HG02763 (cell line): ENCODE data around the gene CPA2.
"Not testable (repeated sequence)": the region's sequence is repeated elsewhere in the genome, so short reads cannot be mapped to it uniquely, and the experiment has no call there.

Source experiments
- ATAC-seq: cut with Tn5 transposase; IDR thresholded peaks from one replicate; pipeline ENCODE4 v1.9.1; 2021; ENCODE audit warnings: mild to moderate bottlenecking, moderate library complexity; ENCODE audit not compliant: unreplicated experiment

CPA2 gene

DNA sequence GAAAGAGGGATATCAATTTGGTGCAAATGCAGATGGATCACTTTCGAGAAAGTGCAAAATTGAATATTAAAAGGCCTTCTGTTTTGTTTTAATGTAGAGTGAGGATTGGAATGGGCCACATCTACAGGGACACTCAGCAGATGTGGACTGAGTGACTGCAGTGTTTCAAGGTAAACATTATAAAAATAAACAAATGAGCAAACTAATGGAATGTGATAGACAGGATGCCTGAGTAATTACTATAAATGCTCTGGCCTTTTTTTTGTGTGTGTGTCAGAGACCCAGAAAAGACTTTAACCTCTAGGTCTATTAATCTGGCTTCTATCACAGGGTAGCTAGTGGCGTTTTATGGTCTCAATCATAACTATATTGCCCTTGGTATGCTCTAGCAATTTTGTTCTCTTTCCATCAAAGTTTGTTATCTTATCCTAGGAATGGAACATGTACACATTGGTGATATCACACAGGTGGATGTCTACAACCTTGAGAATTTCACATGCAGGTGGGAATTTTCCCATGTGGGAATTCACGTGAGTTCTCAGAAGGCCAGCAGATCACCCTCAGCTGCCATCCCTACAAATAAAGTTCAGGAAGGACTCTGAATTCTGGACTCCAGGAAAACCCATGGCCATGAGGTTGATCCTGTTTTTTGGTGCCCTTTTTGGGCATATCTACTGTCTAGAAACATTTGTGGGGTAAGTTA is at the start of gene CPA2:
CPA2 (plus strand) TSS at position 606 of the 703 bp plus-strand sequence; CDS start at position 625, 19 bp downstream.
- no peak for ATAC-seq

DNA sequence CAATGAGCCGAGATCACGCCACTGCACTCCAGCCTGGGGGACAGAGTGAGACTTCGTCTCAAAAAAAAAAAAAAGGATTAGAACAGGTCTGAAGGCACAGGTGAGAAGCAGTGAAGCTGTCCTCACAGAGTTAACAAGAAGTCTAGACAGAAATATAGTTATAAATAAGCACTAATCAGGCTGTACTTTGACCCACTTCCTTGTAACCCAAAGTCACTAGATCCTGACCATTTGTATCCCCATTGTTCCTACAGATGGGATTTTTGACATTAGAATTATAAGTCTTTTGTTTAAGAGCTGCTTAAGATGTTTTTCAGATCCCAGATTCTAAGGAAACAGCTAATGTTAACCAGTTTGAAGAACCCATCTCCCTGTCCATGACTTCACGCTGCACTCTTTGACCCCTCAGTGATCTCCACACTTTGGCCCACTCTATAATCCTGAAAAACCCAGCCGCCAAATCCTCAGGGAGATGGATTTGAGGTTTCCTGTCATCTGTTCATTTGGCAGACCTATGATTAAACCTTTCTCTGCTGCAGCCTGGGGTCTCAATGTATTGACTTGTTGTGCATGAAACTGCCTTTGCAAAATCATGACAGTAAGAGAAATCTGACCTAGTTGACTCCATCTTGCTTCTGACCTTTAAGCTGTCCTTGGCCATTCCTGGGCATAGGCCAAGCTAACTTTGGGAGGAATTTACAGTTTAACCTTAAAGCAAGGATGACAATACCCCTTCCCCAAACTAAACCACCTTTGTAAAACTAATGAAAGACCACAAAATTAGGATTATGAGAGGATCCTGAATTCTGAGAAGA is 47.6 kb upstream of the CPA2 start:
- no peak for ATAC-seq

DNA sequence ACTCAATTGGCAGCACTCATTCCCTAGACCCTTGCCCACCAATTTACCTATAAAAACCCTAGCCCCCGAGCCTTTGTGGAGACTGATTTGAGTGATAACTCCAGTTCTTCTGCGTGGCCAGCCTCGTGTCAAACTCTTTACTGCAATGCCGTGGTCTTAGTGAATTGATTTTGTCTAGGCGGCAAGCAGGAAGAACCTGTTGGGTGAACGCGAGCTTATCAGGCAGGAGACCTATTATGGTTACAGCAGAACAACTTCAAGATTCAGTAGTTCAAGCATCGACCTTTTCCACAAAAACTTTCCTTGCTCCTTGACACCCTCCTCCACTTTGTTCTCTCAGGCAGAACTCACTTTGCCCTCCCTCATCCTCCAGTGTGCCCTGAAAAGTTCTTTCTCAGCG is 46.8 kb upstream of the CPA2 start:
- no peak for ATAC-seq

DNA sequence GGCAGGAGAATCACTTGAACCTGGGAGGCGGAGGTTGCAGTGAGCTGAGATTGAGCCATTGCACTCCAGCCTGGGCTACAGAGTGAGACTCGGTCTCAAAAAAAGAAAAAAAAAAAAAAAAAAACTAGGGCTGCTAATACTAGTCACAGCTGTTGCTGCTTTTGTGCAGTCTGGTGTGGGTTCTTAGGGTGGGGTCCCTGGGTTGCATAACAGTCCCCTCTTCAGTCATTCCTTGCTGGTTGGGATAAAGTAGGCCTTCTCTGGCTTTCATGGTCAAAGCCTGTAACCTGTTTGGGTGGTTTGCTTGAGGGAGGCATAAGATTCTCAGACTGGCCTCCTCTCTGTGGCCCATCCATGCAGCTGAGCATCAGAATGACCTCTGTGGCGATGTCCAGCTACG is 44.9 kb upstream of the CPA2 start:
- no peak for ATAC-seq

DNA sequence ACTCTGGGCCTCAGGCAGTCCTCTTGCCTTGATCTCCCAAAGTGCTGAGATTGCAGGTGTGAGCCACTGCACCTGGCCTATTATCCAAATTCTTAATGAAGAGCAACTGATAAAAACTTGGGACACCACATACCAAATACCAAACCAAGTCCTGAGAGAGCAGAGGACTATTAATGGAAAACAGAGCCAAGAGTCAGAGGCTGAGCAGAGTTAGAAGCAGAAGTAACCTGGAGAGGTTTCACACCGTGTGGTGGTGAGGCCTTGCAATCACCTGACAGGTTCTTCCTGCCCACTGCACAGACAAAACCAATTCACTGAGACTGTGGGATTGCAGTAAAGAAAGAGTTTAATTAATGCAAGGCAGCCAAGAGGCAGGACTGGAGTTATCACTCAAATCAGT is 43.0 kb upstream of the CPA2 start:
- no peak for ATAC-seq

DNA sequence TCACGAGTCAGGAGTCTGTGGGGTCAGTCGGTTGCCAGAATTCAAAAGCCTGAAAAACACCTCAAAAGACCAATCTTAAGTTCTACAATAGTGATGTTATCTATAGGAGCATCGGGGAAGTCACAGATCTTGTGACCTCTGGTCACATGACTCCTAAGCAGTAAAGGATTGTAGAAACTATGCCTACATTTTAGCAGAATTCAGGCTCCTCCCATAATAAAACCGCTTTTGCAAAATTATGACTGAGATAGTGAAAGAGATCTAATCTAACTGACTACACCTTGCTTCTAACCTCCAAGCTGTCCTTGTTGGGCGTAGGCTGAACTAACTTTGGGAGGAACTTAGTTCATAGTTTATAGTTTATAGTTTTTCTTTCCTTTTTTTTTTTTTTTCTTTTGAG is 42.5 kb upstream of the CPA2 start:
- ATAC-seq: no peak

DNA sequence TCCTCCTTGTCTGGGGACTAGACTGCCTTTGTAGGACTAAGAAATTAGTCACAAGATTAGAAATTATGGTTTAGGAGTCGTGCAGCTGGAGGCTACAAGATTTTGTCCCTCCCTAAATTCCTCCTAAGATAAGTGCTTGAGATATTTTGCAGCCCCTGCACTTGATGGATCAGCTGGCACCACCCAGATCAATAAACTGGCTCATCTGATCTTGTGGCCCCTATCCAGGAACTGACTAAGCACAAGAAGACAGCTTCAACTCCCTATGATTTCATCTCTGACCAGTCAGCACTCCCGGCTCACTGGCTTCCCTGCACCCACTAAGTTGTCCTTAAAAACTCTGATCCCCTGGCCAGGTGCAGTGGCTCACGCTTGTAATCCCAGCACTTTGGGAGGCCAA is 41.7 kb upstream of the CPA2 start:
- not testable (repeated sequence) for ATAC-seq

DNA sequence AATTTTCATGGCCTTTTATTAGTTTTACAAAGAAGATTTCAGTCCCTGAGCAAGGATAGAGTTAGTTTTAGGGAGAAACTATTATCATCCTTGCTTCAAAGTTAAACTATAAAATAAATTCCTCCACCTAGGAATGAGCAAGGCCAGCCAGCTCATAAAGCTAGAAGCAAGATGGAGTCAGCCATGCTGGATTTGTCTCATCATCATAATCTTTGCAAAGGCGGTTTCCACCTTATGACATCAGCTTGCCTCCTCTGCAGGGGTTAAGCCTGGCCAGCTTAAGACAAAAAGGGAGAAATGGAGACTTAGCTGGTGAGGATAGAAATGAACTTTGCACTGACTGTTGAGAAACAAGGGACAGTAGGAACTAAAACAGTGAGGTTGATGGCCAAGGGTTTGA is 40.3 kb upstream of the CPA2 start:
- no peak for ATAC-seq

DNA sequence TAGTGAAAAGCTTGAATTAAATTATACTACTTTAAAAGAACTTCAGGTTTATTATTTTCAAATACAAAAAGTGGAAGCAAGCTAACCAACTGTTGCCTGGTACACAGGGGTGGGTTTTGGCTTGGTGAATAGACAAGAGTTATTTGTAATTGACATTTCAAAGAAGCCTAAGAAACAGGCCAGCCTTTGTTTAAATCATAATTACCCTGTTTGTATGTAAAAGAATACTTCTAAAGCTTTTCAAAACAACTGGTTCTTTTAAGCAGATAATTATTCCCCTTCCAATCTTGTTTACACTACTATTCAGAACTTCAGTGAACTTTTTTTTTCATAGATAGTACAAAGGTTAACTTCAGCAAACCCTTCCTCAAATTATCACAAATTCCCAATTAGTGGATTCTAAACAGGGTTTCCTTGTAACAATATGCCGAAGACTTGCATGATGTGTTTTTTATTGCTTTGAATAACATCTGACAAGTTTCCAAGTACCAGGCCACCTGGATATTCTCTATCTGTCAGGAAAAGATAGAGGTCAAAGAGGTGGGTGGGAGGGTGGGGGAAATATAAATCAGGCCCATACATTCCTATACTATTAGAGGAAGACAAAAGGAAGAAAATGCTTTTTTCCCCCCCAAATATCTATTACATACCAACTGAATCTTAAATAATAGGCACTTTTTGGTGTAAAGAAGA is 38.6 kb upstream of the CPA2 start:
- ATAC-seq: no peak

DNA sequence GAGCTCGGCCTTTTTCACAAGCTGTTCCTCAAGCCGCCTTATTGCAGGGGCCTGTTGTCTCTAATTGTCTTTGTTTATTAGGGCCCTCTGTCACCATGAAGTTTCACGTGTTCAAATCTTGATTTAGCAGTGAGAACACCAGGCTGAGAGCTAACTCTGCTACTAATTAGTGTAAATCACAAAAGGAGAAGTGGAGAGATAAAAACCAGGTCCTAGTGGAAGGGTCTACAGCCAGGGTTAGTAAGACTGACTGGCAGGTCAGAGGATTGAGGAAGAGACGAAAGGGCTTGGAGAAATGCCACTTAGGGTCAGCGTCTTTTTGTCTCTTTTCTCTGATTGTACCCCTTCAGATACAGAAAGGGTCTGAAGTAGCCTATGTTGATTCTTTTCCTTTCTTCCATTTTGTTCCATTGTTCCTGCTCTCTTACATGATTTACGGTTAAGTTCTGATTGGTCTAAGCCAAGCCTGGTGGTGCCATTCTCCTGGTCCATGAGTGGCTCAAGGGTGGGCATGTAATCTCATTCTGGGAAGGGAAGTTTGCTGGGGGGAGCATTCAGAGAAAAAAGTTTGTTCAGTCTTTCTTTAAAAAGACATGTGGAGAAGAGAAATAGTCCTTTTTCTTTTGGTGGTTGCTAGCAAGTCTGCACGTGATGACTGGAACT is 37.7 kb upstream of the CPA2 start:
- no peak for ATAC-seq

DNA sequence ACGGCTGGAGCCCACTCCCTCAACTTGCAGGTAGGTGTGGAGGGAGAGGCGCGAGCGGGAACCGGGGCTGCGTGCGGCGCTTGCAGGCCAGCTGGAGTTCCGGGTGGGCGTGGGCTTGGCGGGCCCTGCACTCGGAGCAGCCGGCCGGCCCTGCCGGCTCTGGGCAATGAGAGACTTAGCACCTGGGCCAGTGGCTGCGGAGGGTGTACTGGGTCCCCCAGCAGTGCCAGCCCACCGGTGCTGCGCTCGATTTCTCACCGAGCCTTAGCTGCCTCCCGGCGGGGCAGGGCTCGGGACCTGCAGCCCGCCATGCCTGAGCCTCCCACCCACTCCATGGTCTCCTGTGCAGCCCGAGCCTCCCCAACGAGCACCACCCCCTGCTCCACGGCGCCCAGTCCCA is 36.7 kb upstream of the CPA2 start:
- not testable (repeated sequence) for ATAC-seq

DNA sequence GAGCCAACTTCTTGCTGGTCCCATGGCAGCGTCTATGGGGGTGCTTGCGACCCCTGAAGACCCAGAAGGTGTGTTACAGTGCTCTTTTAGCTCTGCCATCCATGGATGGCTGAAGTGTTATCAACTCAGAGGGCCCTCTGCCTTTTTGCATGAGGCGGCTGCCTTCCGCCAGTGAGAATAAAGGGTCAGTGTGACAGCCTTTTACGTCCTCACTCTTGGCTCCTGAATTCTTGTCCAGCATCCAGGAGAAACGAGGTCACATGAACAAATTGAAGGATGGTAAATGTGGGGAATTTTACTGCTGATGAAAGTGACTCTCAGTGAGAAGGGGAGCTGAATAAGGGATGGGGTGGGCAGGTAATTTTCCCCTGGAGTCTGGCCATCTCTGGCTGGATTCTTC is 34.9 kb upstream of the CPA2 start:
- no peak for ATAC-seq

DNA sequence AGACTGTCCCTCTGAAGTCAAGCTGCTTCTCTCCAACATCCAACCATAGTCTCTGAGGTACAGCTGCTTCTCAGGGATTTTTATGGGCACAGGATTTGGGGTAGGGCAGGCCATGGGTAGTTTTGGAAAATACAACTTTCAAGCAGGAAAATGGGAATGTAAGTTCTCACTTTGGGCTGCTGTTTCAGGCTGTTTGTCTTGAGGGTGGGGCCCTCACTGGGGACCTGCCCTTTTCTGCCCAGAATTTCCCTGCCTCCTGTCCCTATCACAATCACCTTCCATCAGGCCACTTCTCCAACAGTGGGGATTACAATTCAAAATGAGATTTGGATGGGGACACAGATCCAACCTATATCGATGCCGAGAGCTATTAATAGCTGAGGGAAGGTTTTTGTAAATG is 34.5 kb upstream of the CPA2 start:
- no peak for ATAC-seq

DNA sequence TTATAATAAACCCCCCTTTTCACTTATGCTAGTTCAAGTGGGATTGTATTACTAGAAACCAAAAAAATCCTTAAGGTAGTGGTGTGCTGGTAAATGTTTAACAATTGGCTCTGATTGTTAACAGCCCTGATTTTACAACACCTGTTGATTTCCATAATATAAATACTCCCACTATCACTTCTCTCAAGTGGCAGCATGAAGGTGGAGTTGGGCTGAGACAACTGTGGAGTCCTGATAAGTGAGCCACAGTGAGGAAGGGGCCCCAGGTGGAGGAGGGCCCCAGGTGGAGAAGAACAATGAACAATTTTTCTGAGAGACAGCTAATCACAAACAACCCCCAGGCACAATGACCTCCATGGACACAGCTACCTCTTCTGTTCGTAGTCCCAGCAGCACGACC is 32.6 kb upstream of the CPA2 start:
- ATAC-seq: no peak

DNA sequence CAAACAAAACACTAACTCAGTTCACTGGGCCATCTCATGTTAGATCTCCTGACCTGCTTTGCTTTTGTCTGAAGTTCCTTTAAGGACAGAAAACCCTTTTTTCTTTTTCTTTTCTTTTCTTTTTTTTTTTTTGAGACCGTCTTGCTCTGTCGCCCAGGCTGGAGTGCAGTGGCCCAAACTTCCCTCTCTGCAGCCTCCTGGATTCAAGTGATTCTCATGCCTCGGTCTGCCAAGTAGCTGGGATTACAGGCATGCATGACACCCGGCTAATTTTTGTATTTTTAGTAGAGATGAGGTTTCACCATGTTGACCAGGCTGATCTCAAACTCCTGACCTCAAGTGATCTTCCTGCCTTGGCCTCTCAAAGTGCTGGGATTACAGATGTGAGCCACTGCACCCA is 30.3 kb upstream of the CPA2 start:
- ATAC-seq: not testable (repeated sequence)

DNA sequence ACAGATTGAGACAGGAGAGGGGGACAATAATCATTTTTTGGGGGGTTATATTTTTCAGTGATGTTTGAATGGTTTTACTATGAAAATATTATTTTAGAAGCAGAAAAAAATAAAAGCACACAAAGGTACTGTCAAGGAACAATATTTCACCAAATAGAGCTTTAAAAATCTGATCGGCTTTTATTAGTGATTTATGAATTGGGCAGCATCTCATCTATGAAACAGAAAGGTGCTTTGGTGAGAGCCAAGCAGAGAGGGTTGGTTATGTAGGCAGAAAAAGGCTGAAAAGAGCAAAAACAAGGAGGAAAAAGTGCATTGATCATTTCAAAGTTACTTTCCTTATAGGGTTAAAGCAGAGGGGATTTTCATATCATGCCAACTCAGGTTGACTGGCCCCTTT is 26.4 kb upstream of the CPA2 start:
- ATAC-seq: no peak

DNA sequence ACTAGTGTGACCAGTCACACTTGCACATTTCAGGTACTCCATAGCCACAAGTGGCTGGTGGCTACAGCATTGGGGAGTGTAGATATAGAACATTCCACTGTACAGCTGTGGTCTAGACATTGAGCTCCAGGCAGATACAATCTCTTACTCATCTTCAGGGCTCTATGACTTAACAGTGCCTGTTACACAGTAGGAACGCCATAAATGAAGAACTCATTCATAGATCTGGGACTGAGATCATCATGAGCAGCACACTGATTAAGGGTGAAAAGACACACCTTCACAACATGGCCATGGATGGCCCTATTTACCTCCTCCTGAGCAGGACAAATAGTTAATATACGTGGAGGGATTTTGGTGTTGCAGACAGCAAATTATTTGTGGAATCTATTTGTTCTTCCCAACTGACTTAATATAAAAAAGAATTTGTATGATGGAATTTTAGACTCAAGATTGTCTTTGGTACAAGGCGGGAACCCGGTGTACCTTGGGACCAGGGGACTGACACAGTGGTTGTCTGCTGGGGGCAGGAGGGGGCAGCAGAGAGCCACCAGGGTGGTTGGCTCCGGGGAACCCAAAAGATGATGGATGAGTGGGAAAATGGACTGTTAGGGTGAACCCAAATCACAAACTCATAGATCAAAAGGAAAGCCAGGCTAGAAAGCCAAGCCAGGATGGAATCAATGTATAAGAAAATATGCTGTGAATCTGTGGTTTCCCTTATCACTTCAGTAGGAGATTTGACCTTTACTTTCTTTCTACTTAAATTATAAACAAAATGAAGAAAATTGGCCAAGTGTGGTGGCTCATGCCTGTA is 24.3 kb upstream of the CPA2 start:
- peak; percentile 45 for ATAC-seq

DNA sequence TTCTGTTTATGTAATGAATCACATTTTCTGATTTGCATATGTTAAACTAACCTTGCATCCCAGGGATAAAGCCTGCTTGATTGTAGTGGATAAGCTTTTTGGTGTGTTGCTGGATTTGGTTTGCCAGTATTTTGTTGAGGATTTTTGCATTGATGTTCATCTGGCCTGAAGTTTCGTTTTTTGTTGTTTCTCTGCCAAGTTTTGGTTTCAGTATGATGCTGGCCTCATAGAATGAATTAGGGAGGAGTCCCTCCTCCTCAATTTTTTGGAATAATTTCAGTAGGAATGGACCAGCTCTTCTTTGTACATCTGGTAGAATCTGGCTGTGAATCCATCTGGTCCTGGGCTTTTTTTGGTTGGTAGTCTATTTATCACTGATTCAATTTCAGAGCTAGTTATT is 23.2 kb upstream of the CPA2 start:
- ATAC-seq: not testable (repeated sequence)

DNA sequence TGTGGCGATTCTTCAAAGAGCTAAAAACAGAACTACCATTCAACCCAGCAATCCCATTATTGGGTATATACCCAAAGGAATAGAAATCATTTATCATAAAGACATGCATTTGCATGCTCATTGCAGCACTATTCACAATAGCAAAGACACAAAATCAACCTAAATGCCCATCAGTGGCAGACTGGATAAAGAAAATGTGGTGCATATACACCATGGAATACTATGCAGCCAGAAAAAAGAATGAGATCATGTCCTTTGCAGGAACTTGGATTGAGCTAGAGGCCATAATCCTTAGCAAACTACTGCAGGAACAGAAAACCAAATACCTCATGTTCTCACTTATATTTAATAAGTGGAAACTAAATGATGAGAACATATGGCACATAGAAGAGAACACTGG is 20.2 kb upstream of the CPA2 start:
- ATAC-seq: not testable (repeated sequence)

DNA sequence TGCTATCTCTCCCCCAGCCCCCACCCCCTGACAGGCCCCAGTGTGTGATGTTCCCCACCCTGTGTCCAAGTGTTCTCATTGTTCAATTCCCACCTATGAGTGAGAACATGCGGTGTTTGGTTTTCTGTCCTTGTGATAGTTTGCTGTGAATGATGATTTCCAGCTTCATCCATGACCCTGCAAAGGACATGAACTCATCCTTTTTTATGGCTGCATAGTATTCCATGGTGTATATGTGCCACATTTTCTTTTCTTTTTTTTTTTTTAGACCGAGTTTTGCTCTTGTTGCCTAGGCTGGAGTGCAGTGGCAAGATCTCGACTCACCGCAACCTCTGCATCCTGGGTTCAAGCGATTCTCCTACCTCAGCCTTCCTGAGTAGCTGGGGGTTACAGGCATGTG is 17.8 kb upstream of the CPA2 start:
- ATAC-seq: not testable (repeated sequence)
